Measurements from ENCODE around the gene RPL29. TPM values are rescaled to one million over a fixed set of nuclear protein-coding genes. Genes with fewer than 3 reads are reported as not detected.
"Not testable (repeated sequence)": the region's sequence is repeated elsewhere in the genome, so short reads cannot be mapped to it uniquely, and the experiment has no call there.

RPL29 gene
- 1,532 TPM for total RNA-seq

DNA sequence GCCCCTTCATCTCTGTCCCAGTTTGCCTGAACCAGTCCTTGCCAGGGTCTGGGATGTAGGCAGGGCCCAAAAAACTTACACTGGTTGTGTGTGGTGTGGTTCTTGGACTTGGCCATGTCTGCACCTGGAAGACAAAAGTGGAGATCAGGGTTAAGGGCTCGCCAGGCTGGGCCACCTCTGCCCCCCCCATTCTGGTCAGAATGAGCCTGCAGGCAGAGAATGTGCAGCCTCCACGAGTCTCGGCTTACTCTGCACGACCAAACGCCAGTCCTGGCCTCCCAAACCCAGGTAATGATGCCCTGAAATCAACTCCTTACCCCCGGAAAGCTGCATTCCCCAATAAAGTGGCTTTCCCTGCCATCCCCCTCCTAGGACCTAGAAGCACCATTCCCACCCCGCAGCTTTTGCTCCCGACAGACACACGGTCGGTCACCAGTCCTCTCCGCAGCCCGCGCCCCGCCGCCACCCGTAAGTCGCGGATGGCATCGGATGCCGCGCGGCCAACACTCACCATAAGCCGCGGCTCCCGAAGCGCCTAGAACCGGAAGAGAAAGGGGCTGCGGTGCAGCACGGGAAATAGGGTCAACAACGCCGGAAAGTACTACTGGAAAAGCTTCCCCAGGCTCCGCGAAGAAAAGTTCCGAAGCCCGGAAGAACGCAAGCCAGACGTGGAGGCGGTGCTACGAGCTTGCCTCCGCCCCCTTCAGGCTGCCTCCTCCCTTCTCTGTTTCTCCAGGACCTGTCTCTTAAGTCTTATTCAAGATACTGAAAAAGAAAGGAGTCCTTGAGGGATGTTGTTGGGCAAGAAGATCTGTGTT lies at the start of gene RPL29:
Gene RPL29, minus strand, starts transcription at position 550 of the 818 bp plus-strand sequence. Its CDS starts 434 bp downstream, at position 116.
- Histone ChIP-seq H3K36me3 (ENCODE audit: control insufficient read depth in 3 of 3, insufficient read depth in 3 of 3, low read length in 3 of 3) (peaks cover 18 to 24% (median 22%) of the 10 kb centered on the region in 3 donors), H3K27ac (ENCODE audit: low read depth, low read length) (peak within 1 kb of the TSS; percentile 82), H3K9ac (ENCODE audit: low read depth in 1 of 3, low read length in 3 of 3) (peak within 1 kb of the TSS; percentile 93 to 99 (median 98)), H3K27me3 (ENCODE audit: control insufficient read depth in 3 of 3, insufficient read depth in 3 of 3, low read length in 3 of 3) (no peaks in the 10 kb centered on the region), H3K9me3 (ENCODE audit: control insufficient read depth in 3 of 3, low read length in 3 of 3) (no peaks in the 10 kb centered on the region), H3K4me3 (ENCODE audit: low read length in 3 of 3) (peak within 1 kb of the TSS; percentile 86 to 96 (median 95)), H3K4me1 (ENCODE audit: control insufficient read depth in 3 of 3, insufficient read depth in 3 of 3, low read length in 3 of 3) (peaks cover 15 to 34% (median 25%) of the 10 kb centered on the region in 3 donors)

GRCh38 chr3:52044869-52045619 lies 49.3 kb upstream of the RPL29 start:
- H3K9ac ChIP-seq (ENCODE audit: low read depth in 1 of 3, low read length in 3 of 3), result no peak overlapping the region
- no peaks in the 10 kb centered on the region for H3K27me3 ChIP-seq (ENCODE audit: control insufficient read depth in 3 of 3, insufficient read depth in 3 of 3, low read length in 3 of 3)
- no peaks in the 10 kb centered on the region for H3K9me3 ChIP-seq (ENCODE audit: control insufficient read depth in 3 of 3, low read length in 3 of 3)
- H3K4me3 ChIP-seq (ENCODE audit: low read length in 3 of 3), result no peak overlapping the region
- H3K27ac ChIP-seq (ENCODE audit: low read depth, low read length), result no peak overlapping the region
- peaks cover 10 to 52% (median 48%) of the 10 kb centered on the region in 3 donors for H3K4me1 ChIP-seq (ENCODE audit: control insufficient read depth in 3 of 3, insufficient read depth in 3 of 3, low read length in 3 of 3)
- H3K36me3 ChIP-seq (ENCODE audit: control insufficient read depth in 3 of 3, insufficient read depth in 3 of 3, low read length in 3 of 3), result peaks cover 11 to 18% (median 13%) of the 10 kb centered on the region in 3 donors

DNA sequence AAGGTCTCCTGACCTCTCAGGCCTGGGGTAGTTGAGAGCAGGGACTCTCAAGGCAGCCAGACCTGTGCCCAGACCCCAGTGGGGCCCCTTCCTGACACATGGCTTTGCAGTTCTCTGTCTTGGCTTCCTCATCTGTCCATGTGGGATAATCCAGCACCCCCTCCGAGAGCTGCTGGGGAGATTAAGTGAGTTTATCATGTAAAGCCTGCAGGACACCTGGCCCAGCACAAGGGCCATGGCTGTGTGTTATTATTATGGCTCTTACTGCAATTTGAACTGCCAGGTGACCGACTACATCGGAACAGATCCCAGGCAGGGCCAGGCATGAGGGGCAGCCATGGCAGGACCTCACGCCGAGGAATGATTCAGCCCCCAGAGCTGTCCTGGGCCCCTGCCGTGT lies 48.1 kb upstream of the RPL29 start:
- Histone ChIP-seq H3K27ac (ENCODE audit: low read depth, low read length) (no peak overlapping the region), H3K27me3 (ENCODE audit: control insufficient read depth in 3 of 3, insufficient read depth in 3 of 3, low read length in 3 of 3) (no peaks in the 10 kb centered on the region), H3K9ac (ENCODE audit: low read depth in 1 of 3, low read length in 3 of 3) (peak overlapping the region in 2 of 3 donors; percentile 16 to 33), H3K4me3 (ENCODE audit: low read length in 3 of 3) (no peak overlapping the region), H3K36me3 (ENCODE audit: control insufficient read depth in 3 of 3, insufficient read depth in 3 of 3, low read length in 3 of 3) (peaks cover 0 to 5% (median 5%) of the 10 kb centered on the region in 3 donors), H3K9me3 (ENCODE audit: control insufficient read depth in 3 of 3, low read length in 3 of 3) (no peaks in the 10 kb centered on the region), H3K4me1 (ENCODE audit: control insufficient read depth in 3 of 3, insufficient read depth in 3 of 3, low read length in 3 of 3) (peaks cover 10 to 61% (median 57%) of the 10 kb centered on the region in 3 donors)

- H3K27me3 ChIP-seq (ENCODE audit: control insufficient read depth in 3 of 3, insufficient read depth in 3 of 3, low read length in 3 of 3); H3K9ac ChIP-seq (ENCODE audit: low read depth in 1 of 3, low read length in 3 of 3); H3K4me3 ChIP-seq (ENCODE audit: low read length in 3 of 3); H3K36me3 ChIP-seq (ENCODE audit: control insufficient read depth in 3 of 3, insufficient read depth in 3 of 3, low read length in 3 of 3); H3K27ac ChIP-seq (ENCODE audit: low read depth, low read length); H3K9me3 ChIP-seq (ENCODE audit: control insufficient read depth in 3 of 3, low read length in 3 of 3): not testable (repeated sequence)
- H3K4me1 ChIP-seq (ENCODE audit: control insufficient read depth in 3 of 3, insufficient read depth in 3 of 3, low read length in 3 of 3), result peaks cover 10 to 59% (median 51%) of the 10 kb centered on the region in 3 donors
These were observed 47.3 kb upstream of the RPL29 start for GRCh38 chr3:52043039-52043438.

- H3K36me3 ChIP-seq (ENCODE audit: control insufficient read depth in 3 of 3, insufficient read depth in 3 of 3, low read length in 3 of 3), result no peaks in the 10 kb centered on the region
- no peaks in the 10 kb centered on the region for H3K9me3 ChIP-seq (ENCODE audit: control insufficient read depth in 3 of 3, low read length in 3 of 3)
- no peaks in the 10 kb centered on the region for H3K27me3 ChIP-seq (ENCODE audit: control insufficient read depth in 3 of 3, insufficient read depth in 3 of 3, low read length in 3 of 3)
- no peak overlapping the region for H3K27ac ChIP-seq (ENCODE audit: low read depth, low read length)
- H3K9ac ChIP-seq (ENCODE audit: low read depth in 1 of 3, low read length in 3 of 3), result peak overlapping the region in 1 of 3 donors; percentile 16
- peaks cover 7 to 41% (median 33%) of the 10 kb centered on the region in 3 donors for H3K4me1 ChIP-seq (ENCODE audit: control insufficient read depth in 3 of 3, insufficient read depth in 3 of 3, low read length in 3 of 3)
- no peak overlapping the region for H3K4me3 ChIP-seq (ENCODE audit: low read length in 3 of 3)
These were observed 45.5 kb upstream of the RPL29 start for GRCh38 chr3:52041118-52041731.

- H3K4me1 ChIP-seq (ENCODE audit: control insufficient read depth in 3 of 3, insufficient read depth in 3 of 3, low read length in 3 of 3), result peaks cover 7 to 37% (median 27%) of the 10 kb centered on the region in 3 donors
- H3K27me3 ChIP-seq (ENCODE audit: control insufficient read depth in 3 of 3, insufficient read depth in 3 of 3, low read length in 3 of 3), result no peaks in the 10 kb centered on the region
- no peaks in the 10 kb centered on the region for H3K9me3 ChIP-seq (ENCODE audit: control insufficient read depth in 3 of 3, low read length in 3 of 3)
- H3K27ac ChIP-seq (ENCODE audit: low read depth, low read length), result no peak overlapping the region
- no peak overlapping the region for H3K4me3 ChIP-seq (ENCODE audit: low read length in 3 of 3)
- H3K9ac ChIP-seq (ENCODE audit: low read depth in 1 of 3, low read length in 3 of 3), result peak overlapping the region in 1 of 3 donors; percentile 54
- no peaks in the 10 kb centered on the region for H3K36me3 ChIP-seq (ENCODE audit: control insufficient read depth in 3 of 3, insufficient read depth in 3 of 3, low read length in 3 of 3)
These were observed 44.9 kb upstream of the RPL29 start for GRCh38 chr3:52040600-52040999.

GRCh38 chr3:52039846-52040245 lies 44.2 kb upstream of the RPL29 start:
- Histone ChIP-seq H3K9ac (ENCODE audit: low read depth in 1 of 3, low read length in 3 of 3) (peak overlapping the region in 2 of 3 donors; percentile 23 to 54), H3K27ac (ENCODE audit: low read depth, low read length) (peak overlapping the region; percentile 30), H3K4me1 (ENCODE audit: control insufficient read depth in 3 of 3, insufficient read depth in 3 of 3, low read length in 3 of 3) (peaks cover 7 to 37% (median 26%) of the 10 kb centered on the region in 3 donors), H3K9me3 (ENCODE audit: control insufficient read depth in 3 of 3, low read length in 3 of 3) (no peaks in the 10 kb centered on the region), H3K27me3 (ENCODE audit: control insufficient read depth in 3 of 3, insufficient read depth in 3 of 3, low read length in 3 of 3) (no peaks in the 10 kb centered on the region), H3K4me3 (ENCODE audit: low read length in 3 of 3) (peak overlapping the region in 1 of 3 donors; percentile 20), H3K36me3 (ENCODE audit: control insufficient read depth in 3 of 3, insufficient read depth in 3 of 3, low read length in 3 of 3) (no peaks in the 10 kb centered on the region)

GRCh38 chr3:52039426-52039825 lies 43.7 kb upstream of the RPL29 start:
- peak overlapping the region in 1 of 3 donors; percentile 20 for H3K4me3 ChIP-seq (ENCODE audit: low read length in 3 of 3)
- peaks cover 7 to 37% (median 26%) of the 10 kb centered on the region in 3 donors for H3K4me1 ChIP-seq (ENCODE audit: control insufficient read depth in 3 of 3, insufficient read depth in 3 of 3, low read length in 3 of 3)
- H3K27me3 ChIP-seq (ENCODE audit: control insufficient read depth in 3 of 3, insufficient read depth in 3 of 3, low read length in 3 of 3), result no peaks in the 10 kb centered on the region
- H3K36me3 ChIP-seq (ENCODE audit: control insufficient read depth in 3 of 3, insufficient read depth in 3 of 3, low read length in 3 of 3), result no peaks in the 10 kb centered on the region
- H3K9ac ChIP-seq (ENCODE audit: low read depth in 1 of 3, low read length in 3 of 3), result peak overlapping the region in 2 of 3 donors; percentile 23 to 40
- no peaks in the 10 kb centered on the region for H3K9me3 ChIP-seq (ENCODE audit: control insufficient read depth in 3 of 3, low read length in 3 of 3)
- peak overlapping the region; percentile 30 for H3K27ac ChIP-seq (ENCODE audit: low read depth, low read length)

- no peaks in the 10 kb centered on the region for H3K27me3 ChIP-seq (ENCODE audit: control insufficient read depth in 3 of 3, insufficient read depth in 3 of 3, low read length in 3 of 3)
- H3K9ac ChIP-seq (ENCODE audit: low read depth in 1 of 3, low read length in 3 of 3), result peak overlapping the region in 1 of 3 donors; percentile 33
- H3K36me3 ChIP-seq (ENCODE audit: control insufficient read depth in 3 of 3, insufficient read depth in 3 of 3, low read length in 3 of 3), result no peaks in the 10 kb centered on the region
- H3K27ac ChIP-seq (ENCODE audit: low read depth, low read length), result no peak overlapping the region
- H3K9me3 ChIP-seq (ENCODE audit: control insufficient read depth in 3 of 3, low read length in 3 of 3), result no peaks in the 10 kb centered on the region
- H3K4me3 ChIP-seq (ENCODE audit: low read length in 3 of 3), result no peak overlapping the region
- H3K4me1 ChIP-seq (ENCODE audit: control insufficient read depth in 3 of 3, insufficient read depth in 3 of 3, low read length in 3 of 3), result peaks cover 8 to 27% (median 19%) of the 10 kb centered on the region in 3 donors
These were observed 42.5 kb upstream of the RPL29 start for GRCh38 chr3:52038227-52038626.
